Activated T-helper 1 cell treated with anti-CD3 and anti-CD28 coated beads, Interleukin-12 subunit alpha, Interleukin-12 subunit beta, Interleukin-2, Interleukin-4 antibody, amounts not matched to agents 30 ng/mL and 10 ng/mL and 1 ng/mL, durations not matched to agents 14 hours and 24 hours and 36 hours (primary cell): ENCODE data around the gene FSTL3. TPM values are rescaled to one million over a fixed set of nuclear protein-coding genes. Genes with fewer than 3 reads are reported as not detected.

Experiments
- total RNA-seq: library from RNA; stranded (reverse); gene quantifications from 2 replicates; pipeline ENCODE4 v1.2.3, GENCODE V29; 2022

Gene FSTL3
- total RNA-seq, 1 donor from 2014 or later = 5.6 TPM

Other genes starting within 250 kb of the FSTL3 start
- not detected in 2 replicates for gene SHC2, start 215.4 kb upstream of the FSTL3 start, total RNA-seq
- gene MADCAM1, start 179.9 kb upstream of the FSTL3 start, total RNA-seq = 0.18 and 0.27 TPM in 2 replicates
- gene TPGS1, start 168.9 kb upstream of the FSTL3 start, total RNA-seq = 17.6 and 18.2 TPM in 2 replicates
- 56.6 and 58.2 TPM in 2 replicates for gene CDC34, start 144.6 kb upstream of the FSTL3 start, total RNA-seq
- 52.7 and 55.6 TPM in 2 replicates for gene GZMM, start 132.3 kb upstream of the FSTL3 start, total RNA-seq
- gene BSG, start 103.8 kb upstream of the FSTL3 start, total RNA-seq = 307 and 308 TPM in 2 replicates
- gene HCN2, start 86.5 kb upstream of the FSTL3 start, total RNA-seq = 1.1 and 1.2 TPM in 2 replicates
- gene POLRMT, start 42.9 kb upstream of the FSTL3 start, total RNA-seq = 103 and 104 TPM in 2 replicates
- not detected in 2 replicates for gene FGF22, start 36.5 kb upstream of the FSTL3 start, total RNA-seq
- 107 and 110 TPM in 2 replicates for gene RNF126, start 13.2 kb upstream of the FSTL3 start, total RNA-seq
- gene PRSS57, start 19.1 kb downstream of the FSTL3 start, total RNA-seq = not detected in 2 replicates
- gene PALM, start 32.5 kb downstream of the FSTL3 start, total RNA-seq = 0.18 TPM in 1 of 2 replicates, not detected in the other
- not detected in 2 replicates for gene MISP, start 74.7 kb downstream of the FSTL3 start, total RNA-seq
- 735 and 829 TPM in 2 replicates for gene PTBP1, start 121.1 kb downstream of the FSTL3 start, total RNA-seq
- gene PLPPR3, start 145.6 kb downstream of the FSTL3 start, total RNA-seq = not detected in 2 replicates
- not detected in 2 replicates for gene AZU1, start 151.4 kb downstream of the FSTL3 start, total RNA-seq
- not detected in 2 replicates for gene PRTN3, start 164.6 kb downstream of the FSTL3 start, total RNA-seq
- not detected in 2 replicates for gene ELANE, start 175.9 kb downstream of the FSTL3 start, total RNA-seq
- gene CFD, start 183.3 kb downstream of the FSTL3 start, total RNA-seq = 0.91 and 1.2 TPM in 2 replicates
- gene MED16, start 216.8 kb downstream of the FSTL3 start, total RNA-seq = 62.1 and 62.5 TPM in 2 replicates
- not detected in 2 replicates for gene RNU6-9, start 217.1 kb downstream of the FSTL3 start, total RNA-seq
- 94.3 and 96.4 TPM in 2 replicates for gene R3HDM4, start 236.8 kb downstream of the FSTL3 start, total RNA-seq
- 6.8 and 8.9 TPM in 2 replicates for gene KISS1R, start 240.9 kb downstream of the FSTL3 start, total RNA-seq
- 32.5 and 35.0 TPM in 2 replicates for gene ARID3A, start 249.6 kb downstream of the FSTL3 start, total RNA-seq